Middle frontal gyrus (tissue), 1 donor: Measurements from ENCODE around the gene RUVBL1.
A peak's percentile ranks its signal among the peaks of the same experiment; 100 is the strongest.

Experiments used
- DNase-seq: peaks from one replicate; pipeline ENCODE4 v3.0.0-alpha.2; 2015; ENCODE audit warnings: low spot score; ENCODE audit errors: extremely low spot score

RUVBL1 gene

GRCh38 chr3:128083396-128083795 is 40.2 kb downstream of the RUVBL1 start:
- DNase-seq, result no peak

- no peak for DNase-seq
Observed at GRCh38 chr3:128082546-128082945, 41.1 kb downstream of the RUVBL1 start.

GRCh38 chr3:128081846-128082245 is 41.8 kb downstream of the RUVBL1 start:
- no peak for DNase-seq

- DNase-seq, result no peak
Observed at GRCh38 chr3:128081226-128081625, 42.4 kb downstream of the RUVBL1 start.

- DNase-seq, result no peak
Observed at GRCh38 chr3:128080323-128081080, 43.1 kb downstream of the RUVBL1 start.

GRCh38 chr3:128079823-128080222 is 43.8 kb downstream of the RUVBL1 start:
- no peak for DNase-seq

GRCh38 chr3:128078875-128079274 is 44.7 kb downstream of the RUVBL1 start:
- no peak for DNase-seq

GRCh38 chr3:128078322-128078721 is 45.3 kb downstream of the RUVBL1 start:
- no peak for DNase-seq

- DNase-seq, result no peak
Observed at GRCh38 chr3:128077665-128078064, 45.9 kb downstream of the RUVBL1 start.

GRCh38 chr3:128077202-128077624 is 46.4 kb downstream of the RUVBL1 start:
- no peak for DNase-seq

- DNase-seq, result peak; percentile 29
Observed at GRCh38 chr3:128076483-128077201, 47.0 kb downstream of the RUVBL1 start.

- peak; percentile 88 for DNase-seq
Observed at GRCh38 chr3:128075522-128076482, 47.8 kb downstream of the RUVBL1 start.

- no peak for DNase-seq
Observed at GRCh38 chr3:128074851-128075521, 48.6 kb downstream of the RUVBL1 start.

- no peak for DNase-seq
Observed at GRCh38 chr3:128073807-128074206, 49.8 kb downstream of the RUVBL1 start.

GRCh38 chr3:128073185-128073725 is 50.4 kb downstream of the RUVBL1 start:
- DNase-seq, result no peak

GRCh38 chr3:128072454-128073184 is 51.0 kb downstream of the RUVBL1 start:
- DNase-seq, result no peak

- no peak for DNase-seq
Observed at GRCh38 chr3:128071771-128072453, 51.7 kb downstream of the RUVBL1 start.

GRCh38 chr3:128070898-128071591 is 52.6 kb downstream of the RUVBL1 start:
- no peak for DNase-seq

GRCh38 chr3:128069271-128069670 is 54.3 kb downstream of the RUVBL1 start:
- DNase-seq, result no peak
